Cardiac muscle cell (in vitro differentiated cells and primary cell): ENCODE data around the gene MRPS6. TPM values are rescaled to one million over a fixed set of nuclear protein-coding genes. Genes with fewer than 3 reads are reported as not detected.

ENCODE experiments used
- DNase-seq, 2 donors: peaks; one replicate each; pipeline versions ENCODE4 v3.0.0 to v3.0.0-alpha.2; 2010 to 2017; ENCODE audit warnings: low read depth in 1 of 2, low spot score in 1 of 2
- H3K27ac ChIP-seq: fragments of 200-600 bp; sonication (generic); 2 replicates; pipeline ENCODE4 v1.5.1; 2016
- H3K27me3 ChIP-seq: fragments of 200-600 bp; sonication (generic); 2 replicates; pipeline ENCODE4 v1.6.0; 2016; ENCODE audit warnings: control low read depth
- H3K36me3 ChIP-seq: fragments of 200-600 bp; sonication (generic); 2 replicates; pipeline ENCODE4 v1.5.1; 2016; ENCODE audit warnings: control low read depth
- H3K4me1 ChIP-seq: fragments of 200-600 bp; sonication (generic); 2 replicates; pipeline ENCODE4 v1.8.1; 2017; ENCODE audit warnings: low read depth, mild to moderate bottlenecking, mixed run types
- H3K4me3 ChIP-seq: fragments of 200-600 bp; sonication (generic); 2 replicates; pipeline ENCODE4 v1.5.1; 2016; ENCODE audit warnings: mild to moderate bottlenecking
- H3K9me3 ChIP-seq: fragments of 200-600 bp; sonication (generic); 2 replicates; pipeline ENCODE4 v1.5.1; 2017; ENCODE audit warnings: low read depth, mild to moderate bottlenecking, control low read depth
- polyA plus RNA-seq: library from polyadenylated mRNA; unstranded; fragments of >200 nt; fragmentation: Nextera tagmentation; extraction: Ambion mirVana; gene quantifications from 2 replicates; pipeline ENCODE4 v1.2.1, GENCODE V29; 2016
- total RNA-seq: library from RNA; depleted of rRNA; stranded (reverse); fragments of >200 nt; gene quantifications from 2 replicates; pipeline ENCODE4 v1.2.3, GENCODE V29; 2016
- TF ChIP-seq, protein P1 (sequence below): IDR thresholded peaks from 2 replicates; pipeline ENCODE4 v1.5.1; 2012; ENCODE audit warnings: low read depth, mild to moderate bottlenecking, low read length

Gene MRPS6
- total and polyA plus RNA-seq, 2 experiments from 2014 or later = 83.8 to 335 TPM

DNA sequence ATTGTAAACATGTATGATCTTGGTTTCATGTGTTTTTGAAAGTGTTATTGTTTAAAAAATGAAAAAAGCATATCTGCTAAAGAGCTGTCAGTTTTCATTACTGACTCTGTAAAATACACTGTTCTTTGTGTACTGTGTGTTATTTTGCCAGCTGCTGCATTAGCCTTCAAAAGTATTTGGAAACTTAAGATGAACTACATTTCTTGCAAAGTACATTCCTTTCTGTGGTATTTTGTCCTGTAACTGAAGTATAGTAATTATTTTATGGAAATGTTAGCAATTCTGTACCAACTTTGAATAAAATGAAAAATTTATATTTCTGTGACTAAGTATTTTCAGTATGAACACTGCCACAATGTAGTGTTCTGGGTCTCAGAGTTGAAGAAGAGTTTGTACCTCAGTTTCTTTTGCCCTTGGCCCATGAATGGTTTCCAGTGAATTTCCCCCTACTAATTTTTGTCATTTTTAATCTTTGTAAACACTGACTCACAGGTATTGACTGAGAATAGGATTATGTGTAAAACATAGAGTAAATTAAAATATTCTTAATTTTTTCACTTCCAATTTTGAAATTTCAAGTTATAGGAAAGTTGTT is 32.7 kb downstream of the MRPS6 start:
- H3K4me3 ChIP-seq = no peak overlapping the region
- H3K36me3 ChIP-seq = no peaks in the 10 kb centered on the region
- H3K27me3 ChIP-seq = no peaks in the 10 kb centered on the region
- peaks cover 31% of the 10 kb centered on the region for H3K4me1 ChIP-seq
- no peak overlapping the region for H3K27ac ChIP-seq
- no peaks in the 10 kb centered on the region for H3K9me3 ChIP-seq
- no peak for DNase-seq
- TF ChIP-seq, protein P1, sequence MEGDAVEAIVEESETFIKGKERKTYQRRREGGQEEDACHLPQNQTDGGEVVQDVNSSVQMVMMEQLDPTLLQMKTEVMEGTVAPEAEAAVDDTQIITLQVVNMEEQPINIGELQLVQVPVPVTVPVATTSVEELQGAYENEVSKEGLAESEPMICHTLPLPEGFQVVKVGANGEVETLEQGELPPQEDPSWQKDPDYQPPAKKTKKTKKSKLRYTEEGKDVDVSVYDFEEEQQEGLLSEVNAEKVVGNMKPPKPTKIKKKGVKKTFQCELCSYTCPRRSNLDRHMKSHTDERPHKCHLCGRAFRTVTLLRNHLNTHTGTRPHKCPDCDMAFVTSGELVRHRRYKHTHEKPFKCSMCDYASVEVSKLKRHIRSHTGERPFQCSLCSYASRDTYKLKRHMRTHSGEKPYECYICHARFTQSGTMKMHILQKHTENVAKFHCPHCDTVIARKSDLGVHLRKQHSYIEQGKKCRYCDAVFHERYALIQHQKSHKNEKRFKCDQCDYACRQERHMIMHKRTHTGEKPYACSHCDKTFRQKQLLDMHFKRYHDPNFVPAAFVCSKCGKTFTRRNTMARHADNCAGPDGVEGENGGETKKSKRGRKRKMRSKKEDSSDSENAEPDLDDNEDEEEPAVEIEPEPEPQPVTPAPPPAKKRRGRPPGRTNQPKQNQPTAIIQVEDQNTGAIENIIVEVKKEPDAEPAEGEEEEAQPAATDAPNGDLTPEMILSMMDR = no peak

DNA sequence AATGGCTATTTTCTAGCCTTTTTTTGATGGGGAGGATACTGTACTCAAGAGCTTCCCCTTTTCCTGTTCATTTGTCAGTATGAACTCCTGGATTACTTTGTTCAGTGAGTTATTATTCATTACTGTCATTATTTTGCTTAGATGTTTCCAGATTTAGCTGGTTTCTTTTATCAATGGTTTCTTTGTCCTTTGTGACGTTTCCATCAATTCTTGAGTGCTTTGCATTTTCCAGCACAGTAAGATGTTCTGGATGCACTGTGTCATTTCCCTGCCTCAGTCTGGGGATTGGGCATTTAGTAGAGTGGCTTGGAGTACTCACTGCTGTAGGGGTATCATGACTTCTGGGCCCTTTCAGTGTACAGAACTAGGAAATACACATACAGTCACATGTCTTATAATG is 34.2 kb downstream of the MRPS6 start:
- Histone ChIP-seq H3K27ac (no peak overlapping the region), H3K9me3 (no peaks in the 10 kb centered on the region), H3K4me3 (no peak overlapping the region), H3K27me3 (no peaks in the 10 kb centered on the region), H3K36me3 (no peaks in the 10 kb centered on the region), H3K4me1 (peaks cover 27% of the 10 kb centered on the region)
- TF ChIP-seq, protein P1 = no peak
- no peak for DNase-seq

DNA sequence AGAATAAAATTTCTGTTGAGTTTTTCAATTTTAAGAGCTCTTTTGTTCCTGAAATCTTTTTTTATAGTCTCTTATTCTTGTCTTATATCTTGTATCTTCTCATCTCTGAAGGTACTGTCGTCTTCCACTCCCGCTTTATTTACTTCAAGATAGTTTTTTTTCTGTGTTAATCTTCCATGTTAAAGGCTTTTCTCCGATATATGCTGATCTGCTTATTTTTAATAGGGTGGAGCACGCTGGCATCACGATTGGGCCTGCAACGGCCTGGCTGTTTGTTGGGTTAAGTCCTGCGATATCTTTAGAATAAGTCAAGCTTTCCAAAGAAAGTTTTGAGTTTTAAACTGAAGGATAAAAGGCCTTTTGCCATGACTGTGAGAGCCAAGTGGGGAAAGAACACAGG is 35.7 kb downstream of the MRPS6 start:
- H3K27ac ChIP-seq = peak overlapping the region; percentile 37
- H3K9me3 ChIP-seq = no peaks in the 10 kb centered on the region
- peaks cover 28% of the 10 kb centered on the region for H3K4me1 ChIP-seq
- TF ChIP-seq, protein P1 = no peak
- no peak for DNase-seq
- no peaks in the 10 kb centered on the region for H3K36me3 ChIP-seq
- H3K4me3 ChIP-seq = no peak overlapping the region
- no peaks in the 10 kb centered on the region for H3K27me3 ChIP-seq

DNA sequence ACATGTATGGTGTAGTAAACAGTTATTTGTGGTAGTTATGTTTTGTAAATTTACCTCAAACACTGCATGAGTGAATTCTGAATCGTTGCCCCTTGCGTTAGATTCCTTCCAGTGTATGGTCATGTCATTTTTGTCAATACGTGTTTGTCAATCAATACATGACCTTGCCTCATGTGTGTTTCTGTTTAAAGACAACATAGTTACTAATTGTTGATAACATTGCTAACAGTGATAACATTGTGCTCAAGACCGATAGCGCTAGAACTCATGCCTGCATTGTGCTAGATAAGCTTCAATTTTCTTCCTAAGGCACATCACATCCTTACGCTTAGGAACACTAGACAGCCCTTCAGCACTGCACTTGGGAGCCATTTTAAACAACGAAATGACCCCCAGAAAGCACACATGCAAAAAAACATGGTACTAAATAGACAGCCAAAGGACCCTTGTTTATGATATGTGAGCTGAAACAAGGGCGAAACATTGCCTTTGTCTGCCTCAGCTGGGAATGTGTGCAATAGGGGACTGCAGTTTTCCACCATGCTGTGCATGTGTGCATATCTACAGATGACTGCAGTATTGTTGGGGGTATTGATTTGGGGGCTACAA is 37.3 kb downstream of the MRPS6 start:
- no peaks in the 10 kb centered on the region for H3K27me3 ChIP-seq
- H3K4me1 ChIP-seq = peaks cover 25% of the 10 kb centered on the region
- no peak overlapping the region for H3K4me3 ChIP-seq
- H3K36me3 ChIP-seq = no peaks in the 10 kb centered on the region
- DNase-seq = no peak
- H3K27ac ChIP-seq = peak overlapping the region; percentile 43
- TF ChIP-seq, protein P1 = no peak
- H3K9me3 ChIP-seq = no peaks in the 10 kb centered on the region

DNA sequence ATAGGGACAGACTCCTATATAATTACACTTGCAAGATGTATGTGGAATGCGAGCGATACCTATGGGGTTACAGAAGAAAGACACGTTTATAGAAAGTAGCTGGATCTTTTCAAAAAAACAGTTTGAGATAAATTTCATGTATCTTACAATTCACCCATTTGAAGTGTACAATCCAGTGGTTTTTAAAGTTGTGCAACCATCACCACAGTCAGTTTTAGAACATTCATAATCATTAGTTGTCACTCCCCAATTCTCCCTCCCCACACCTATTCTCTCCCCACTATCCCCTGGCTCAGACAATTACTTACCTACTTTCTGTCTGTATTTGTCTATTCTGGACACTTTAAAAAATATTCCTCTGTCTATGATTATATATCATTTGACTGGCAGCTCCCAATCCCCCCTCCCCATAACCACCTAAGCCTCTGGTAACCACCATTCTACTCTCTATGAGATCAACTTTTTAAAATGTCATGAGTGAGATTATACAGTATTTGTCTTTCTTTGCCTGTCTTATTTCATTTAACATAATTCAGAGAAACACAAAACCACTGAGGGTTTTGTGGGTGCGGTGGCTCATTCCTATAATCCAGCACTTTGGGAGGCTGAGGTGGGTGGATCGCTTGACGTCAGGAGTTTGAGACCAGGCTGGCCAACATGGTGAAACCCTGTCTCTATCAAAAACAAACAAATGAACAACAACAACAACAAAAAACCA is 39.1 kb downstream of the MRPS6 start:
- peak in 1 of 2 donors; percentile 44 for DNase-seq
- Histone ChIP-seq H3K9me3 (no peaks in the 10 kb centered on the region), H3K27me3 (no peaks in the 10 kb centered on the region), H3K36me3 (no peaks in the 10 kb centered on the region), H3K27ac (no peak overlapping the region), H3K4me1 (peaks cover 25% of the 10 kb centered on the region), H3K4me3 (no peak overlapping the region)
- TF ChIP-seq, protein P1 = no peak
